ENCODE data around the gene SLC36A2.
"Not testable (repeated sequence)": the region's sequence is repeated elsewhere in the genome, so short reads cannot be mapped to it uniquely, and the experiment has no call there.

The SLC36A2 gene

DNA sequence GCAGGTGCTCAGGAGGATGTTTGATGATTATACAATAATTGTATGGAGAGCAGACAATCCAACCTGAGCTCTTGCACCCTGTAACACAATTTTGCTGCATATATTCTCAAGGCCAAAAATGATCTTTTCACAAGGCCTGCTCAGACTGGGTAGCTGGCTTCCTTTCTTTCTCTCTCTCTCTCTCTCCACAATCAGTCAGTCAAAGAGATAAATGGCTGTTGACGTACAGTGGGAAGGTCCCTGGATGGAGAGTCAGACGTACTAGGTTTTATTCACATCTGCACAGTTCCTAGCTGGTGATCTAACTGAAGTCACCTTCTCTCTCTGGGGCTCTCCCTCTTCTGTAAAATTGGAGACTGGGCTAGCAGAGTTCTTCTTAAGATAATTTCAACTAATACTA lies 19.8 kb downstream of the SLC36A2 start:
- no peak for DNase-seq (ENCODE audit: extremely low read depth in 1 of 2, low read depth in 1 of 2)

- no peak for DNase-seq (ENCODE audit: extremely low read depth in 1 of 2, low read depth in 1 of 2)
Measured at GRCh38 chr5:151326266-151326665, 21.1 kb downstream of the SLC36A2 start.

DNA sequence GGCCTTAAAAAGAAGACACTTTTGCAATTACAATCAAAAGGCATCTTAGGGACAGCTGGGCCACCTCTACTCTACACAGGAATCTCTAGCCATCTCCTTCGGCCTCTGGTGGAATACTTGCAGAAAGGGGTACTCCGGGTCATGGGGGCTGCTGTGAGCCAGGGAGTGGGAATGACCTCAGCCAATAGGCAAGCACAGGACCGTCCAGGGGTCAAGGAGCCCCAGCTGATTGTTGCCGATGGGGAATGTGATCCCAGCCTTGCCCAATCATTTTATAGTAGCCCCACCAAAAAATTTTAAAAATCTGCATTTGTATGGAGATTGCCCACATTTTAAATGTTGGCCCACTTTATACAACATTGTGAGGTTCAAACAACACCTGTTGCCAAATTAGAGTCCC lies 26.9 kb downstream of the SLC36A2 start:
- no peak for DNase-seq (ENCODE audit: extremely low read depth in 1 of 2, low read depth in 1 of 2)

GRCh38 chr5:151318850-151319732 lies 28.3 kb downstream of the SLC36A2 start:
- DNase-seq (ENCODE audit: extremely low read depth in 1 of 2, low read depth in 1 of 2) = no peak

GRCh38 chr5:151317871-151318270 lies 29.5 kb downstream of the SLC36A2 start:
- no peak for DNase-seq (ENCODE audit: extremely low read depth in 1 of 2, low read depth in 1 of 2)

GRCh38 chr5:151315998-151316597 lies 31.3 kb downstream of the SLC36A2 start:
- peak in 1 of 2 donors; percentile 45 for DNase-seq (ENCODE audit: extremely low read depth in 1 of 2, low read depth in 1 of 2)

- no peak for DNase-seq (ENCODE audit: extremely low read depth in 1 of 2, low read depth in 1 of 2)
Measured at GRCh38 chr5:151313357-151313756, 34.0 kb downstream of the SLC36A2 start.

DNA sequence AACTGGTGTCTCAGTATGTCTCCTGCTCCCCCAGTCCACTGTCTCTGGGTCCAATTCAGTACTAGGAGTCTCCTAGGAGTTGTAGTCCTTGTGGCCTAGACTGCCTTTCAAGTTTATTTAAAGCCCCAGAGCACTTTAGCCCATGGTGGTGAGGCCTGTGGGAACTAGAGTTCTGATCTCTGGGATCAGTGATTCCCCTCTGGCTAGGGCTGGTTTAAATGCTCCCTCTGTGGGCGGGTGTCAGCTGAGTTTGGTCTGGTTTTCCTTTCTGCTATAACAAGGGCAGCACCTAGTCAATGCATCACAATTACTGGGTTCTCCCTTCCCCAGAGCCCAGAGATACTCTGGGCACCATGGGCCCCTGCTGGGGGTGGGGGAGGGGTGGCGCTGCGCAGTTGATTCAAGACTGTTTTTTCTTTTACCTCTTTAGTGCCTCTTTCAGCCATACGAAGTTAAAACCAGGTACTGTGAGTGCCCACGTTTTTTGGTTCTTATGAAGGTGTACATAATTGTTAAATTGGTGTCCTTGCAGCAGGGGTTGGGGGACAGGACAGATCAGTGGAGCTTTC lies 34.5 kb downstream of the SLC36A2 start:
- DNase-seq (ENCODE audit: extremely low read depth in 1 of 2, low read depth in 1 of 2) = no peak

GRCh38 chr5:151310932-151311331 lies 36.4 kb downstream of the SLC36A2 start:
- DNase-seq (ENCODE audit: extremely low read depth in 1 of 2, low read depth in 1 of 2) = no peak

DNA sequence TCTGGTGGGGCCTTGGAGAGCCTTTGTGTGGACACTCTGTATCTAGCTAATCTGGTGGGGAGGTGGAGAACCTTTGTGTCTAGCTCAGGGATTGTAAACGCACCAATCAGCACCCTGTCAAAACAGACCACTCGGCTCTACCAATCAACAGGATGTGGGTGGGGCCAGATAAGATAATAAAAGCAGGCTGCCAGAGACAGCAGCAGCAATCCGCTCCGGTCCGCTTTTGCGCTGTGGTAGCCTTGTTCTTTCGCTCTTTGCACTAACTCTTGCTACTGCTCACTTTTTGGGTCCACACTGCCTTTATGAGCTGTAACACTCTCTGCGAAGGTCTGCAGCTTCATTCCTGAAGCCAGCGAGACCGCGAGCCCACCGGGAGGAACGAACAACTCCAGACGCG lies 37.5 kb downstream of the SLC36A2 start:
- DNase-seq (ENCODE audit: extremely low read depth in 1 of 2, low read depth in 1 of 2) = not testable (repeated sequence)

DNA sequence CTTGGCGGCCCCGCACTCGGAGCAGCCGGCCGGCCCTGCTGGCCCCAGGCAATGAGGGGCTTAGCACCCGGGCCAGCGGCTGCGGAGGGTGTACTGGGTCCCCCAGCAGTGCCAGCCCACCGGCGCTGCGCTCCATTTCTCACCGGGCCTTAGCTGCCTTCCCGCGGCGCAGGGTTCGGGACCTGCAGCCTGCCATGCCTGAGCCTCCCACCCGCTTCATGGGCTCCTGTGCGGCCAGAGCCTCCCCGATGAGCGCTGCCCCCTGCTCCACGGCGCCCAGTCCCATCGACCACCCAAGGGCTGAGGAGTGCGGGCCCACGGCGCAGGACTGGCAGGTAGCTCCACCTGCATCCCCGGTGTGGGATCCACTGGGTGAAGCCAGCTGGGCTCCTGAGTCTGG lies 38.1 kb downstream of the SLC36A2 start:
- DNase-seq (ENCODE audit: extremely low read depth in 1 of 2, low read depth in 1 of 2) = not testable (repeated sequence)

DNA sequence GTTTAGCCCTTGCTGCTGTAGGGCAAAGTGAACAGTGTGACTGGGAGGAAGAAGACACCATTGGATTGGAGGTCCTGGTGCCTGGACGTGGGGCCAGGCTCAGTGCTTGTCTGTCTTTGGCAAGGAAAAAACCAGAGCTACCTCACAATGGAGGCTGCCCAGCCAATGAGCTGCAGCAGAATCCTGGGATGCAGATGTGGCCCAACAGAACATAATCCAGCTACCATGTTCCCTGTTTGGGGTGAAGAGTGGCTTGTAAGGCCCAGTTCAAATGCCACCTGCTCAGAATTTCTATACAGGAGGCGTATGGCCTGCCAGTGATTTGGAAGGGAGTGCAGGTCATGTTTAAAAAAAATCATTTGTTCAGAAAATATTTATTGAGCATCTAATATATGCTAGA lies 43.7 kb downstream of the SLC36A2 start, which contains the start of gene SLC36A3:
SLC36A3 (minus strand) TSS at position 101 of the 400 bp plus-strand sequence. CDS start 412 bp downstream, outside the sequence.
- DNase-seq (ENCODE audit: extremely low read depth in 1 of 2, low read depth in 1 of 2) = no peak

DNA sequence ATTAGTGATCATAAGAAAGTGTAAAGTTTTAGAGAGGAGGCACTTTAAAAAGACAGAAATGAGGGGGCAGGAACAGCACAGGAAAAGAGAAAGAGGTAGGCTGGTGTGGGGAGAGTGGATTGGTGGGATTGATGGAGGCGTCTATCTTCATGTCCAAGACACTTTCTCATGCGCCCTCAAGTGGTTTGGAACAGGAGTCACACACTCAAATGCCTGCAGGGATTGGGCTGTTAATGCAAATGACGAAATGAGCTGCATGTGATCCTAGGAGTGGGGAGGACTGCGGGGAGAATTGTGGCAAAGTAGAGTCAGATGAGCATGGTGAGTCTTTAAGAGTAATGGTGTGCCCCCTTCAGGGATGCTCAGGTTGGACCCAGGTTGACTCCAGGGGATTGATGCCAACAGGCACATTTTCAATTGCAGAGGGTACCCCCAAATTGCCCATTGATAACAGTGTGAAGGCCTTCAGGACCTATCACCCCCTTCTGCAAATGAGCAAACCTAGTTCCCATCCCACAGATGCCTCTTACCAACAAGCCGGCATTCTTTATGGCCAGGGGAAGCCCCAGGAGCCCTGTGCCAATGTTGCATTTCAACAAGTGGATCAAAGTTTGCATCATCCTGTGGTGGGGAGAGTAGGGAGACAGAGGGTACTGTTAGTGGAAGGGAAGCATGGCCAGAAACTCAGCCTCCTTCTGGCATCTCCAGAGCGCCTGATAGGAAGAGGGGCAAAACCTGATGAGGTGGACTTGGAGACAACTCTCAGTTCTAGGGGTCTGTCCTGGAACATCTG lies 49.1 kb downstream of the SLC36A2 start:
- DNase-seq (ENCODE audit: extremely low read depth in 1 of 2, low read depth in 1 of 2) = no peak

- no peak for DNase-seq (ENCODE audit: extremely low read depth in 1 of 2, low read depth in 1 of 2)
Measured at GRCh38 chr5:151296974-151297373, 50.4 kb downstream of the SLC36A2 start.

- DNase-seq (ENCODE audit: extremely low read depth in 1 of 2, low read depth in 1 of 2) = no peak
Measured at GRCh38 chr5:151296478-151296830, 50.9 kb downstream of the SLC36A2 start.

DNA sequence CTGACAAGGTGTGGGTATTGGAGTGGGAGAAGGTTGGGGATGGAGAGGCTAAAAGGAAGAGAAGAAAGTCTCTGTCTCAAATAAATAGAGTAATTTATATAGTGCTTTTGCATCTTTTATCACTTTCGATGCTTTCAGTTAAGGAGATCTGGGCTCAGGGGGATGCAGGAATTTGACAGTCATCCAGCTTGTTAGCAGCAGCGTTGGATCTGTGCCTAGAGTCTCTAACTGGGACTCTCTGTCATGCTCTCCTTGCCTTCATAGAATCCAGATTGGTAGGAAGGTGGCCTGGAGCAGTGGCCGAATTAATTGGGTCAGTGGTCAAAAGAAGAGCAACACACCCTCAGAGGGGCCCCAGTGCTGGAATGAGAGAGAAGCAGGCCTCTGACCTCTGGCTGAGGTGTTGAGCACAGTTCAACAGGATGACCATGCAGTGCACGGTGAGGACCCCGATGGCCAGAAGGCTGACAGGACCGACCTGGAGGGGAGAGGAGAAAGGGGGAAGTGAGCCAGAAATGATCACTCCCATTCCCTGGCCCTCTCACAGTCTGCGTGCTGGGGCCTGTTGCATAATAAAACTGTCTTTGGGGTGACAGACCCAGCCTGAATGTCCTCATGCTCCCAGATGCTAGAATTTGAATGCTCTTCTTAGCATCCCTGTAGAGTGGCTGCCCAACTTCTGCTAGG lies 51.4 kb downstream of the SLC36A2 start:
- DNase-seq (ENCODE audit: extremely low read depth in 1 of 2, low read depth in 1 of 2) = no peak

- DNase-seq (ENCODE audit: extremely low read depth in 1 of 2, low read depth in 1 of 2) = no peak
Measured at GRCh38 chr5:151295138-151295537, 52.2 kb downstream of the SLC36A2 start.

GRCh38 chr5:151293624-151294023 lies 53.7 kb downstream of the SLC36A2 start:
- no peak for DNase-seq (ENCODE audit: extremely low read depth in 1 of 2, low read depth in 1 of 2)

DNA sequence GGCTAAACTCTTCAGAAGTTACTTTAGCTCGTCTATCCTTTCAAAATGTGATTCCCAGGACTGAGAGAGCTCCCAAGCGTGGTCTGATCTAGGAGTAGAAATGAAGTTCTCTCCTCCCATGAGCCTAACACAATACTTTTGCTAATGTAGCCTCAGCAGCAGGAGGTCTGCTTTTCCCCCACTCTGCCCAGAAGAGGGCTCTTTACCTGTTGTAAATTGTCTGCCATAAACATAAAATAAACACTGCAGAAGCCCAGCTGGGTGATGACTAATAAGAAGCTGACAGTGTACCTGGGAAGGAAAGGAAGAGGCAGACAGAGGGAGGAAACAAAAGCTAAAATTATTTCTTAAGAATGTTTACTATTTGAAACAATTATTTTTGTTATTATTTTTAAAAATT lies 59.2 kb downstream of the SLC36A2 start:
- DNase-seq (ENCODE audit: extremely low read depth in 1 of 2, low read depth in 1 of 2) = no peak

DNA sequence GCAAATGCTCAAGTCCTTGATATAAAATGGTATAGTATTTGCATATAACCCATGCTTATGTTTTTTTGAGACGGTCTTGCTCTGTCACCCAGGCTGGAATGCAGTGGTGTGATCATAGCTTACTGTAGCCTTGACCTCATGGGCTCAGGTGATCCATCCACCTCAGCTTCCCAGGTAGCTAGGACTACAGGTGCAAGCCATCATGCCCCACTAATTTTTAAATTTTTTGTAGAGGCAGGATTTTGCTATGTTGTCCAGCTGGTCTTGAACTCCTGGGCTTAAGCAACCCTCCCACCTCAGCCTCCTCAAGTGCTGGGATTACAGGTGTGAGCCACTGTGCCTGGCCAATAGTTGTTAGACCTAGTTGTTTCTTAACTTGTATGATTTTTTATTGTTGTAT lies 61.1 kb downstream of the SLC36A2 start:
- DNase-seq (ENCODE audit: extremely low read depth in 1 of 2, low read depth in 1 of 2) = no peak

GRCh38 chr5:151285683-151286082 lies 61.7 kb downstream of the SLC36A2 start:
- DNase-seq (ENCODE audit: extremely low read depth in 1 of 2, low read depth in 1 of 2) = no peak

Measured in stimulated activated CD8-positive, alpha-beta memory T cell treated with anti-CD3 and anti-CD28 coated beads, Interleukin-7, amount 100 ng/mL, for 48 hours (primary cell).